GM21390 (cell line): ENCODE measurements around the gene SAE1.

ENCODE experiments used
- ATAC-seq: cut with Tn5 transposase; IDR thresholded peaks from one replicate; pipeline ENCODE4 v1.9.1; 2021; ENCODE audit not compliant: unreplicated experiment

Gene SAE1

DNA sequence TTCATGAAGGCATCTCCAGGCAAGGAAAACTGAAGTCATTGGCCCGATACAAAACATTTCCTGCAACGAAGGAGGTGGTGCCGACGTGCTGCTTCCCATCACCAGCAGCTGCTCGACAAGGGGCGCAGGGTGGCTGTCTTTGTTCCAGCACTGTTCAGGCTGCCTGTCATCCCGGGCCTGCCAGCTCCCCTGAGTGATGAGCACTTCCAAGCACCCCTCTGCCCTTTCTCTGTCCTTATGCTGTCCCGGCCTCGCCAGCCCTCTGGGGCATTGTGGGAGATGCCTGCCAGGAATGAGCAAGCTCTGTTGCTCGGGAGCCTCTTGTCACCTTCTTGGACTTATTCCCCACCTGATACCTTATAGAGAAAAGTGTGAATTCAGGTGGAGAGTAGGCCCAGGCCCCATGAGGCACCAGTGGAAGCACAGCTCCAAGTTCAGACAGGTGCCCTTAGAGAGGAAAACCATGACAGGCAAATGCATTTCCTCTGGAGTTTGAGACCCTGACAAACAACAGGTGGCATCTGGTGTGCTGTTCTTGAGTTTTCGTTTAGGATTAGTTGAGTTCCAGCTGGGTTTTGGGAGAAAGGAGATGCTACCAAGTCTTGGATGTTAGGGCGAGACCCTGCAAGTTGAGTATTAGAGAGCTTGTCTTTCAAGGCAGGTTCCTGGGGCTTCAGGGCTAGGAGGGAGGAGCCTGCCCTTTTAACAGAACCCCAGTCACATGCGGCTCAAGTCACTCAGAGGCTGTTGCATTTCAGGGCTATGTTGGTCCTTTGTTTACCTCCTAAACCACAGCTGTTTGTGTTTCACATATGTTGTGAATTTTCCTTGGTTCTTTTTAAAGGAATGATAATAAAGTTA is 78.9 kb downstream of the SAE1 start:
- ATAC-seq, result no peak

DNA sequence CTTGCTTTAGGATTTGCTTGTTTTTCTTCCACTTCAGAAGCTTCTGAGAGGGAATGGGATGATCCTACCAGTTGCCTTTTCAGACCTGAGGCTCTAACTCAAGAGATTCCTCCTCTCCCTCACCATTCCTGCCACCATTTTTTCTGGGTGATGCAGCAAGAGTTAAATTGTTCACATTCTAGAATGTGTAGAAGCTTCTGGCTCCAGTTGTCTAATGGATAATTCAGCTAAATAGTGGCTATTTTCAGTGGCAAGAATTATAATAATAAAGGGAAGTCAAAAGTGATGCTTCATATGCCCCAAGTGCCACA is 79.5 kb downstream of the SAE1 start:
- no peak for ATAC-seq

DNA sequence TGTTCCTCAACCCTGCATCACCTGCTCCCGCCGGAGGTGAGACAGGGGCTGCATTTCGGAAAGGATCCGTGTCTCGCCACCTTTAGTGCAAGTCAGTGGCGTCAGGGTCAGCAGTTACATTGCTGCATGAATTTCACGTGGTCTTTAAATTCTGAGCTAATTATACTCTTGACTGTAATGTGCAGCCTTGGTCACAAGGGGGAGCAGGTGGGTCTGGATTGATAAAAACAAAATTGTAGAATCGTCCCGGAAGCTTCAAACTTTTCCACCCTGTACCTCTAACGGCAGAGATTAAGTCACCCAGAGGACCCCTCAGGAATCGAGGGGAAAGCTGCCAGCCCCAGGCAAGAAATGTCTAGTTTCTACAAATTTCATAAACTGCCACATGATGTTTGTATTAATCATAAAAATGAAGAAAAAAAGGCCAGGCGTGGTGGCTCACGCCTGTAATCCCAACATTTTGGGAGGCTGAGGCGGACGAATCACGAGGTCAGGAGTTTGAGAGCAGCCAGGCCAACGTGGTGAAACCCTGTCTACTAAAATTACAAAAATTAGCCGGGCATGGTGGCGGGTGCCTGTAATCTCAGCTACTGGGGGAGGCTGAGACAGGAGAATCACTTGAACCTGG is 80.2 kb downstream of the SAE1 start:
- ATAC-seq, result no peak

DNA sequence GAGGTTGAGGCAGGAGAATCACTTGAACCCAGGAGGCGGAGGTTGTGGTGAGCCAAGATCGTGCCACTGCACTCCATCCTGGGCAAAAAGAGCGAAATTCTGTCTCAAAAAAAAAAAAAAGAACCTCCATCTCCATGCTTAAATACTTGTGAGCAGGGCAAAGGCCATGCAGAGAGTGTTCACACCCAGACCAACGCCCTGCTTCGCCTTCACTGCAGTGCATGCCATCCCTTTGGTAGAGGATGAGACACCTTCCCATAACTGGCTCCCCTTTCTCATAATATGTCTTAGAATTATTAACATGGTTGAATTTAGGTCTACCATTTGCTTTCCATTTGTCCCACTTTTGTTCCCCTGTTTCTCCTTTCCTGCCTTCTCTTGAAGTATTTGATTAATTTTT is 84.9 kb downstream of the SAE1 start:
- ATAC-seq, result no peak

DNA sequence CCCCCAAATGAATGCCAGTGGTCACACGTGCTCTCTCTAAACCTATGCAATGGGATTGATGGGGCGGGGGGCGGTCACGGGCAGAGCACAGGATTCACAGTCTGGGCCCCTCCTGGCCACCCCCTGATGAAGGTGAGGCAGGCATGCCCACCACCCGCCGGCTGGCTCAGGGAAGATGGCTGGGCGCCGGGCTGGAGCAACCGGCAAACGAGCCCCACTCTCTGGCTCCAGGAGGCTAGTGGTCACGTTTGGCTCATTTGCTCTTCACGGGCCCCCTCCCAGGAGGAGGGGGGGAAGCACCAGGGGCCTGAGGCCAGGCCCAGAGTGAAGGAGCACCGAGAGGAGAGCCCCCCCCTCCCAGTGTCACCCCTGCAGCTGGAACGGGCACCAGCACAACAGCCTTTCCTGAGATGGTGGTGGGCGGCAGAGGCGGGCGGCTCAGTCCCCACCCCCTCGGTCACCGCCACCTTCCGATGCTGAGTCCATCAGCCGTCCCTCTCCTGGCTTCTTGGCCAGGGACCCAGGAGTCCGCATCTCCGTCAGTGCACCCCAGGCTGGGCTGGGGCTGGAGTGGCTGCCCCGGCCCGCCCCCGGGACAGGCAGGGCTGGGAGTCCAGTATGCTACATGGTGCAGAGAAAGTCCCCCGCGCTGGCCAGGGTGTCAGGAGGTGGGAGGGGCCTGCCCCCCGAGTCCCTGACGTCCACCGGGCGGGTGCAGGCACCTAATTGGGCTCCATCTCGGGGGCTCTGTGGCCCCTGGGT is 90.6 kb downstream of the SAE1 start:
- no peak for ATAC-seq

DNA sequence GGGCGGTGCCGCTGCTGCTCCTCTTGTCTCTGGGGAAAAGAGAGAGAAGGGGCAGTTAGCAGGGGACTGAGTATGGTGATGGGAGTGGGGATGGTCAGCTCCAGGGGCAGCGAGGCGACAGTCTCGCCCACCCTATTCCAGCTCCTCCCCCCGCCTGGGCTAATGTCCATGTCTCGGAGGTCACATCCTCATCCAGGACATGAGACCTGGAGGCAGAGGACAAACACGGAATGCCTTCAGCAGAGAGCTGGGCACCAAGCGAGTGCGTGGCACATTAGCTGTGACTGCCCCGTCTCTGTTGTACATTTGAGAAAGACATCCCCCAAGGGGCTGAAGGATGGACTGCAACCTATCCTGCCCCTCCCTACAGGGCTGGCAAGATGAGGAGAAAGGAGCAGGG is 91.3 kb downstream of the SAE1 start:
- no peak for ATAC-seq

DNA sequence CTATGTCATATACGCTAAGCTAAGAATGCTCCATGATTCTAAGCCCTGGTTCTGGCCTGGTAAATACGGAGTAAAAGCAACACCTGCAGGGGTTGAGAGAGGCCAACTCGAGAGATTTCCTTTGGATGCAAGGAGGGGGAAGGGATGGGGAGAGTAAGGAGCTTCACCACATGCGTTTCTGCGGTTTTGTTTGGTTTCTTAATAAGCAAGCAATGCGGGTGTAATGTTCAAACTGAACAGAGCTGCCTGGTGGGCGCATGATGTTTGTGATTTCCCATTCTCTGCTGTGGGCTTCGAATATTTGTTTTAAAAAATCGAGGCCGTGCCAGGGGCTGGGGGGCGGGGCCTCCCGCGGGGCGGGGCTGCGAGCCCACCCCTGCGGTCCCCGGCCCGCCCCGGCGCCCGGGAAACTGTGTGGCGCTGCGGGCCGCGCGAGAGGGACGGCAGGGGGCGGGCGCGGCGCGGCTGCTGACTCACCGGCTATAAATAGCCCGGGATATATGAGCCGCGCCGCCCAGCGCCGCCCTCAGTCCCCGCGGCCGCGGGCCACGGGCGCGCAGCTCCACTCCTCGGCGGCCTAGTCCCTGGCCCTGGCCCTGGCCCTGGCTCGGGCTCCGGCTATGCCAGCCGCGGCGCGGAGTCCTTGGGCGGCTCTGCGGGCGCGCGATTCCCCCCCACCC is 95.3 kb downstream of the SAE1 start:
- ATAC-seq, result peak; percentile 32

DNA sequence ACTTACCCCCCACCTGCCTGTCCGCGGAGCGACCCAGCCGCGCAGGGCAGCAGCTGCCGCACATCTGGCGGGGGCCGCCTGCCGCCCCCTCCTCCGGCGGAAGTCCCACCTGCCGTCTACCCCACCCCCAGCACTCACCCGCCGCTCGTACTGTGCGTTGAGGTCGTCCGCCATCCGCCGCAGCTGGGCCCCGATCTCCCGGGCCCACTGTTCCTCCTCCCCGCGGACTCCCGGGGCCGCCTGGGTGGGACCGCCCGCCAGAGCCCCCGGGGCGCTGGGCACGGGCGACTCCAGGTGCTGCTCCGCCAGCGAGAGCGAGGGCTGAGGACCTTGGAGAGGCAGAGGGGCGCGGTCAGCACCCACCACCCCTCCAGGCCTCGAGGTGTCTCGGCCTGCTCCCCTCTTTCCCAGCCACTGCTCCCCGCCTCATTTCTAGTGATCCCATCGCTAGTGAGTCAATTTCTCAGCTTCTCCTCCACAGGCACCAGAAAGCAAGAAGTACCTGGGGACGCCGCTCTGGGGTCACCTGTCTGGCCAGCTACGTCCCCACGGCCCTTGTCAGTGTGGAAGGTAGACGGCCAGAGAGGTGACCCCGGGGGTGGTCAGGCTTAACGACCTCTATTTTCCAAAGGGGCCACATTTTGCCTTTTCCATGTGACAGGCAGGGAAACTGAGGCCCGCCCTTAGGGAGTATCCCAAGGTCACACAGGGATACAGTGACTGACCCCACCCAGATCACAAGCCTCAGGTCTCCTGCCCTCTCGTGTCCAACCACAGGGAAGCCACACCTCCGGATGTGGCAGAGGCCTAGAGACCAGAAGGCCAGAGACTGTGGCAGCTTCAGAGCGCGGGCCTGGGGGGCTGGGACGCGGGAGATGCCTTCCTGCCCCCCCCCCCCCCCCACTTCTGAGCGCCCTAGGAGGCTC is 96.1 kb downstream of the SAE1 start:
- peak; percentile 24 for ATAC-seq

DNA sequence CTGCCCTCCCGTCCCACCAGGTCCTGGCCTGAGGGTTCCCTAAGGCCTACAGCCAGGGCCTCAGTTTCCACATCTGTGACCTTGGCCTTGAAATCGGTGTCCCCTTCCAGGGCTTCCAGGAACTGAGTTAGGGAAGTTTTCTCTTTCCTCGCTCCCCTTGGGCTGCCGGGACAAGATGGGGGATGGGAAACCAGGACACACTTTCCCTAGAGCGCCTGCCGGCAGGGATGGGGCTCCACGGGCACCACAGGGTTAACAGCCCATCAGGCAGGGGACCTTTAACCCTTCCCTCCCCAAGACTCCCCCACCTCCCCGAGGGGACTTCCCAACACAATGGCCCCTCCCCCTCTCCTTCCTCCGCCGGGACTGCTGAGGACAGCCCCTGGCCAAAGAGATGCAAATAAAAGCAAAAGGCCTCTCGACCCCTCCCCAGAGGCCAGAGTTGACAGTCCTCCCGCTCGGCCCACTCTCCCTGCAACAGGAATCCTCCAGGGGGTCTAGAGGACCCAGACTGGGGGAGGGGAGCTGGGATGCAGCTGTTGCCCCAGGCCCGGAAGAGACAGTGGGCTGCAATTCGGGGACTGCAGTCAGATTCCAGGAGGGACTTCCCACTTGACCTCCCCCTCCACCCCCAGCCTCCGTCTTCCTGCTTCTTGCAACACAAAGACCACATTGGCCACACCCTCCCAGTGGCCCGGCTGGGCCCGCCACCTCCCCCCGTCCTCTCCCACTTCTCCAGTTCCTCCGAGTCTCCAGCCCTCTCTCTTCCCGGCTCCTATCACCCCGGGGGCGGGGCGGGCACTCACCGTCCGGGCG is 96.9 kb downstream of the SAE1 start:
- no peak for ATAC-seq

DNA sequence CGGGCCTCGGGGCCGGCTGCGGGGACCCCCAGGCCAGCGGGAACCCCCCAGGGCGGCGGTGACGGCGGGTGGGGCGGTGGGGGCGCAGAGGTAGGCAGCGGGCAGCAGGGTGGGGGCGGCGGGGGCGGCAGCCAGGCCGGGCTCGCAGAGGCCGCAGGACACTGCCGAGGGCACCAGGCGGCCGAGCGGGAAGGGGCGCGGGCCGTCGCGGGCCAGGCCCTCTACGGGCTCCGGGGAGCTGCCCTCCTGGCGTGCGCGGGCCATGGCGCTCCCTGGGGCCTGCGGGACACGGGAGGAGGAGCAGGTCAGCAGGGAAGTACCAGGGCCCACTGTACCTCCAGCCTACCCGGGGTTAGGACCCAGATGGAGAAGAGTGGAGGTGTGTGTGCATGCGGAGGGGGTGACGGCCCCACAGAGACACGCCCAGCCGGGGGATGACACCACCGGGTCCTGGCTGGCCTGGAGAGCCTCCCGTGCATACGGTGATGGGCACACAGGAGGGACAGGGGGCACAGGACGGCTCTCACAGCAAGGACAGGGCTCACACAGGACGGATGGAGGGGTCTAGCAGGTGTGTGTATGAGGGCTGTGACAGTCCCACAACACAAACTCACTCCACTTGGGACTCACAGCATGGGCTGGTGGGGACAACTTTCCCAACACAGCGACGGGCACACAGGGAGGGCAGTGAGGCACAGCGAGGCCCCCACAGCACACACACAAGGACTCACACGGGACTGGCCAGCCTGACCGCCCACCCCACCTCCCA is 97.7 kb downstream of the SAE1 start:
- ATAC-seq, result no peak

DNA sequence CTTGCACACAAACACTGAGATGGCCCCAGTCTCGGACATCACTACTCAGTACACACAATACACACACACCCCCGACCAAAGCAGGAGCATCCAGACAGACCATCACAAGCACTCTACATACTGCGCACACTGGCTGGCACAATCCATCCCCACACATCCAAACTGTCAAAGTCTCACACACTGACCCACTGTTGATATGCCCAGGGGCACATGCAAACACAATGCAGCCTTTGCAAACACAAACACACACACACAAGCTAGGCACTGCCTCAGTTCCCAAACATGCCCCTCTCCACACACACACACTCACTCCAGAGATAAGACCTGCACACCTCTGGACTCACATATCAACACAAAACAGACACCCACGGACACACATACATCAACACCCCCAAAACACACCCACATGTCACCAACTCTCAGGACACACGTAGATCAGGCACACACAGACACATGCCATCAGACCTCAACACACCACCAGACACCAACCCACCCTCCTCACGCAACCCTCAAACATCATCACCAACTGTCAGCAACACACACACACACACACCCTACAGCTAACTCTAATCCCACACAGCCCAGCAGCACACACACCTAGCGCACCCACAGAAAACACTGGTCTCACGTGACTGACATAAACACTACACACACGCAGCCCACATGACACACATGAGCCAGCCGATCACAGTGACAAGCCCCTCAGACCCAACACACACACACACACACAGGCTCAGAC is 98.5 kb downstream of the SAE1 start:
- no peak for ATAC-seq

DNA sequence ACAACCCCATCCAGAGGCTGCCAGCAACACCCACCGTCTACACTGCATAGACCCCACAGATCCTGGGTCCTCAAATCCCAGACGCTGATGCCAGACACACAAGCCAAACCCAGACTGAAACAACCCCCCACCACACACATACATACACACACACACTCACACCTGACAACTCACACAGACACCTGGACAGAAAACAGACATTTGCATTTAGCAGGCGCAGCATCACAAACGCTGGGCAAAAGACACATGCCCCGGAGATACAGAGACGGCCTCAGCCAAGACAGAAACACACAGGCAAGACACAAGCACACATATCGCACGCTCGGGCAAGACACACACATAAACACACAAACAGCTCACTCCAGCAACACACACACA is 99.0 kb downstream of the SAE1 start:
- no peak for ATAC-seq

DNA sequence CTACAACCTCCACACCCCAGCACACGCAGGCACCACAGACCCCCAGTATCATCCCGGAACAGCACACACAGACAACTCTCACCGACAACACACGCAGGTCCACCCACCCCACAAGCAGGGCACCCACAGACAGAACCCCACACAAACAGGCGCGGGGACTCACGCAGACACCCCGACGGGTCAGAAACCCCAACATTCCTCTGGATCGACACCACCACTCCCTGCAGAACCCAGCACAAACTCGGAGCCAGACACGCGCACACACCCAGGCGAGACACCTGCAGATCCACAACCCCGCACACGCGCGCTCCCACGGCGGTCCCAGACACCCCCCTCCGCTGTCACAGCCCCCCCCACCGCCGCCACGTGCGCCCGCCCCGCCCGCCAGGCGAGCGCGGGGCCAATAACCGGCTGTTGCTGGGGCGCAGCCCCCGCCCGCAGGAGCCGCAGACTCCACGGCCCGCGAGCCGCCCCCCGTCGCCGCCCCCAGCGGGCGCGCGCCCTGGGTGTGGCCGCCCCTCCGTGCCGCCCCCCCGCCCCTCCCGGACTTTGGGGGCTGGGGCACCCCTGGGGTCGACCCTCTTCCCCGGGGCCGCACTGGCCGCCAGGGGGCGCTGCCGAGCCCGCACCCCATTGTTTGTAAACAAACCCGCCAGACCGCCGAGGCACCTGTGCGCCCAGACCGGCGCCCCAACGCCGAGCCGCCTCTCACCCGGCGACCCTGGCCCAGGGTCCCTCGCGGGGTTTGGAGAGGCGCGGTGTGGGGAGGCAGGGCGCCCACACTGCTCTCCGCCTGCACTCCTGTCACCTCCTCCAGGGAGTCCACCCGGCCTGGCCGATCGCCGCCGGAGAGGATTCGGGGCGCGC is 99.7 kb downstream of the SAE1 start:
- ATAC-seq, result no peak

DNA sequence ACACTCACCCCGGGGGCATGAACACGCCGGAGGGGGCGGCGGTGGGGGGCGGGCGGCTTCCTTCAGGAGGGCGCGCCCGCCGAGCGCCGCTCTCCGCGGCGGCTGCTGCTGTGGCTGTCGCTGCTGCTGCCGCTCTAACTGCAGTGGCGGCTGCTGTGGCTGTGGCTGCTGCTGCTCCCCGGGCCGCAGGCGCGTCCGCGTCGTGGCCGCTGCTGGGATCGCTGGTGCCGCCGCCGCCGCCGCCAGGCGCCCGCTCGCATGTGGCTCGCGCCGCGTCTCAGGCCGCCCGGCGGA is 100.2 kb downstream of the SAE1 start, which contains the start of gene BBC3:
TSS of gene BBC3 (minus strand) at position 279 of the 294 bp plus-strand sequence. CDS start 2,768 bp downstream, outside the sequence.
- ATAC-seq, result no peak

DNA sequence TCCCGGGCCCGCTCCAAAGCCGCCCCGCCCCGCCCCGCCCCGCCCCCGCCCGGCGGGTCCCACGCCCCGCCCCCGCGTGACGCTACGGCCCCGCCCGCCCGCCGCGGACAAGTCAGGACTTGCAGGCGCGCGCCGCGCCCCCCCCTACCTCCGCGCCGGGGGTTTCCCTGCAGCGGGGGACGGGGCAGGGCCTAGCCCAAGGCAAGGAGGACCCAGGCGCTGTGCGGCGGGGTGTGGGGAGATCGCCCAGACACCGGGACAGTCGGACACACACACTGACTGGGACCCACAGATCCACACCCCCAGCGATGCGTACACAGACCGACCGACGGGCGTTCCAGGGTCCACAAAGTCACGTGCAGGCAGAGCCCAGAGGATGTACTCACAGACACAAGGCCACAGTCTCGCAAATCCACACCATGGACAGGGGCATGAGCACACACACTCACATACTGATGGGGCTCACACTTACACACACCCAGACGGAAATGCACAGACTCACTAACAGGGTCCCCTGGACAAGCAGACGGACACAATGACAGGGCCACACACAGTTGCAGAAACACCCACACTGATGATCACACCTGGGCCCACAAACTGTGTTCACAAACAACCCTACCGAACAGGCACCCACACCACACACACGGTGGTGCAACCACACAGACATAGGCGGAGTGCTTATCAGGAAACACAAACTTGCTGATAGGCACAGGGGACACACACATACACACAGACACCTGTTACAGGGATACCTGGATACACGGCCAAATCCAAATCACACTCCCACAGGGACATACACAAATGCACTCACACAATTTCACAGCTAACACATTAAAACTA is 100.8 kb downstream of the SAE1 start:
- no peak for ATAC-seq

DNA sequence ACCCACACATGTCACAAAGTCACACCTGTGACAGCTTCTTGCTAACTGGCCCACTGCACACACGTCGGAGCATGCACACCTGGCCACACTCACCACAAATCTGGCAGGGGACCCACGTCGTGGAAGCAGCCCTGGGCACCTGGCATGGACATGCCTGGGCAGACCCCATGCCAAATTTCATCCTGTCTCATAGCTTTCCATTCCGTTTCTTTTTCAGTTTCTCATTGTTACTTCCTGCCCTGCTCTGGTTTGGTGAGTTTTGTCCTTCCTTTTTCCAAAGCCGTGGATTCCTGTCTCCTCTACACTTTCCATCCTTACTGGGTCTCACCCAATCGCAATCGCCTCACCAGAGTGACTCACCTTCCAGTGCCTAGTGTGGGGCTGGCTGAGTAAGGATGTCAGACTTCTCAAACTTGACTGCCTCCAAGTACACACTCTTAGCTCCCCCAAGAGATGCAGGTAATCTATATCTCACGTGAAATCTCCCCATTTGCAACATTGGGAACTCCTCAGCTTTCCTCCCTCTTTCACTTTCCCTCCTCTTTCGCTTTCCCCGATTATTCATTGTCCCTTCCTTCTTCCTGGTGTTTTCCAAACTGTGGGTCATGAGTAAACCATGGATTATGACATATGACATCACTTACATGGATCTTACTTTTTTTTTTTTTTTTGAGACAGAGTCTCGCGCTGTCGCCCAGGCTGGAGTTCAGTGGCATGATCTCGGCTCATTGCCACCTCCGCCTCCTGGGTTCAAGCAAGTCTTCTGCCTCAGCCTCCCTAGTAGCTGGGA is 102.0 kb downstream of the SAE1 start:
- ATAC-seq, result no peak
